Measurements from ENCODE around the gene APC.

APC gene

GRCh38 chr5:112743631-112744030, 5.9 kb downstream of the APC start:
- no peak overlapping the region for H3K9ac ChIP-seq (ENCODE audit: low read length)
- DNase-seq (ENCODE audit: low read depth), result no peak
- no peaks in the 10 kb centered on the region for H3K36me3 ChIP-seq (ENCODE audit: control insufficient read depth, insufficient read depth, low read length, severe bottlenecking)
- no peaks in the 10 kb centered on the region for H3K27me3 ChIP-seq (replicated peaks; ENCODE audit: control insufficient read depth, insufficient read depth, low read length)
- H3K9me3 ChIP-seq (ENCODE audit: control insufficient read depth, low read length), result no peaks in the 10 kb centered on the region
- H3K4me3 ChIP-seq (ENCODE audit: low read length), result no peak overlapping the region
- peaks cover 7% of the 10 kb centered on the region for H3K4me1 ChIP-seq (ENCODE audit: control insufficient read depth, insufficient read depth, low read length)

DNA sequence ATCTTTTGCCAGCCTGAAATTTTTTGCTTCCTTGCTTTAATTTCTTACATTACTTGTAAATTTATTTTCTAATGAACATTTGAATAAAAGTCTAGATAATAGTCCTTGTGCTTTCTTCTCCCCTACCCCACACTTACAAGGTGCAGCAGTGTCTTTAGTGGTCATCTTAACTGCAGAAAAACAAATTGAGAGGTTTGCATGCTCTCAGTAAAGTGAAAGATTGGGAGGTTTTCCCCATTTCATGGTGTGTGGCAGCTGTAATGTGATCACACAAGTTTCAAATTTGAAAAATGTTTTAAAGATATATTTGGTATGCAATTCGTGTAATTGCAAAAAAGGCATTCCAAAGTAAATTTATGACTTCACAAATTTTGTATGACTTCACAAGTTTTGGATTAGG, 14.7 kb downstream of the APC start:
- H3K27me3 ChIP-seq (replicated peaks; ENCODE audit: control insufficient read depth, insufficient read depth, low read length), result no peaks in the 10 kb centered on the region
- H3K9ac ChIP-seq (ENCODE audit: low read length), result no peak overlapping the region
- DNase-seq (ENCODE audit: low read depth), result peak; percentile 17
- peaks cover 3% of the 10 kb centered on the region for H3K36me3 ChIP-seq (ENCODE audit: control insufficient read depth, insufficient read depth, low read length, severe bottlenecking)
- H3K4me1 ChIP-seq (ENCODE audit: control insufficient read depth, insufficient read depth, low read length), result peaks cover 2% of the 10 kb centered on the region
- no peaks in the 10 kb centered on the region for H3K9me3 ChIP-seq (ENCODE audit: control insufficient read depth, low read length)
- H3K4me3 ChIP-seq (ENCODE audit: low read length), result no peak overlapping the region

GRCh38 chr5:112755703-112756102, 18.0 kb downstream of the APC start:
- Histone ChIP-seq H3K9me3 (ENCODE audit: control insufficient read depth, low read length) (no peaks in the 10 kb centered on the region), H3K27me3 (replicated peaks; ENCODE audit: control insufficient read depth, insufficient read depth, low read length) (no peaks in the 10 kb centered on the region), H3K4me1 (ENCODE audit: control insufficient read depth, insufficient read depth, low read length) (peaks cover 4% of the 10 kb centered on the region), H3K9ac (ENCODE audit: low read length) (no peak overlapping the region), H3K36me3 (ENCODE audit: control insufficient read depth, insufficient read depth, low read length, severe bottlenecking) (peaks cover 12% of the 10 kb centered on the region), H3K4me3 (ENCODE audit: low read length) (no peak overlapping the region)
- no peak for DNase-seq (ENCODE audit: low read depth)

DNA sequence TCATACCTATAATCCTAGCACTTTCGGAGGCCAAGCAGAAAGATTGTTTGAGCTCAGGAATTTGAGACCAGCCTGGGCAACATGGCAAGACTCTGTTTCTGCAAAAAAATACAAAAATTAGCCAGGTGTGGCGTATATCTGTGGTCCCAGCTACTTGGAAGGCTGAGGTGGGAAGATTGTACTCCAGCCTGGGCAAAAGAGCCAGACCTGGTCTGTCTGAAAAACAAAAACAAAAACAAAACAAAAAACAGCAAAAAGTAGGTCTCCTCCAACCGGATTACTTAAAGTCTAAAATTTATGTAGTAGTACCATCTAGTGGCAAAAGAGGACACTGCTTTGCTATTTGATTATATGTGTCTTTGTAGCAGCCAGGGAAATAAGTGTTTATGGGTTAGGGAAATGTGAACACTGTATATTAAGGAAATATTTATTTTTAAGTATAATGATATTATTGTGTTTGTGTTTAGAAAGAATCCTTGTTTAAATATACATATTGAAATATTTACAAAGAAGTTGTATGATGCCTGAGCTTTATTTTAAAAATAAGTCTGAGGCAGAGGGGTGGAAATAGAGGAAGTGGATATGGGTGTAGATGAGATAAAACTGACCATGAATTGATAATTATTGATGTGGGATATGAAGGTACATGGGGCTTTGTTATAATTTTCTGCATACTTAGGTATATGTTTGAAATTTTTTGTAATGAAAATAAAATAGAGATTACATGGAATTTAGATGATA, 20.0 kb downstream of the APC start:
- Histone ChIP-seq H3K27me3 (replicated peaks; ENCODE audit: control insufficient read depth, insufficient read depth, low read length) (no peaks in the 10 kb centered on the region), H3K4me1 (ENCODE audit: control insufficient read depth, insufficient read depth, low read length) (peaks cover 14% of the 10 kb centered on the region), H3K9me3 (ENCODE audit: control insufficient read depth, low read length) (no peaks in the 10 kb centered on the region), H3K9ac (ENCODE audit: low read length) (peak overlapping the region; percentile 61), H3K36me3 (ENCODE audit: control insufficient read depth, insufficient read depth, low read length, severe bottlenecking) (peaks cover 12% of the 10 kb centered on the region), H3K4me3 (ENCODE audit: low read length) (peak overlapping the region; percentile 52)
- peak; percentile 90 for DNase-seq (ENCODE audit: low read depth)

- DNase-seq (ENCODE audit: low read depth), result no peak
- H3K4me3 ChIP-seq (ENCODE audit: low read length), result no peak overlapping the region
- H3K36me3 ChIP-seq (ENCODE audit: control insufficient read depth, insufficient read depth, low read length, severe bottlenecking), result peaks cover 12% of the 10 kb centered on the region
- H3K27me3 ChIP-seq (replicated peaks; ENCODE audit: control insufficient read depth, insufficient read depth, low read length), result no peaks in the 10 kb centered on the region
- H3K9ac ChIP-seq (ENCODE audit: low read length), result no peak overlapping the region
- H3K9me3 ChIP-seq (ENCODE audit: control insufficient read depth, low read length), result no peaks in the 10 kb centered on the region
- peaks cover 16% of the 10 kb centered on the region for H3K4me1 ChIP-seq (ENCODE audit: control insufficient read depth, insufficient read depth, low read length)
These were observed 21.0 kb downstream of the APC start for GRCh38 chr5:112758676-112759075.

- peaks cover 15% of the 10 kb centered on the region for H3K4me1 ChIP-seq (ENCODE audit: control insufficient read depth, insufficient read depth, low read length)
- DNase-seq (ENCODE audit: low read depth), result peak; percentile 57
- no peak overlapping the region for H3K4me3 ChIP-seq (ENCODE audit: low read length)
- no peak overlapping the region for H3K9ac ChIP-seq (ENCODE audit: low read length)
- peaks cover 14% of the 10 kb centered on the region for H3K36me3 ChIP-seq (ENCODE audit: control insufficient read depth, insufficient read depth, low read length, severe bottlenecking)
- no peaks in the 10 kb centered on the region for H3K9me3 ChIP-seq (ENCODE audit: control insufficient read depth, low read length)
- no peaks in the 10 kb centered on the region for H3K27me3 ChIP-seq (replicated peaks; ENCODE audit: control insufficient read depth, insufficient read depth, low read length)
These were observed 24.6 kb downstream of the APC start for GRCh38 chr5:112762113-112762810.

GRCh38 chr5:112763165-112763564, 25.5 kb downstream of the APC start:
- H3K36me3 ChIP-seq (ENCODE audit: control insufficient read depth, insufficient read depth, low read length, severe bottlenecking), result peaks cover 23% of the 10 kb centered on the region
- H3K4me3 ChIP-seq (ENCODE audit: low read length), result no peak overlapping the region
- H3K27me3 ChIP-seq (replicated peaks; ENCODE audit: control insufficient read depth, insufficient read depth, low read length), result no peaks in the 10 kb centered on the region
- no peak overlapping the region for H3K9ac ChIP-seq (ENCODE audit: low read length)
- peaks cover 13% of the 10 kb centered on the region for H3K4me1 ChIP-seq (ENCODE audit: control insufficient read depth, insufficient read depth, low read length)
- no peaks in the 10 kb centered on the region for H3K9me3 ChIP-seq (ENCODE audit: control insufficient read depth, low read length)
- no peak for DNase-seq (ENCODE audit: low read depth)

DNA sequence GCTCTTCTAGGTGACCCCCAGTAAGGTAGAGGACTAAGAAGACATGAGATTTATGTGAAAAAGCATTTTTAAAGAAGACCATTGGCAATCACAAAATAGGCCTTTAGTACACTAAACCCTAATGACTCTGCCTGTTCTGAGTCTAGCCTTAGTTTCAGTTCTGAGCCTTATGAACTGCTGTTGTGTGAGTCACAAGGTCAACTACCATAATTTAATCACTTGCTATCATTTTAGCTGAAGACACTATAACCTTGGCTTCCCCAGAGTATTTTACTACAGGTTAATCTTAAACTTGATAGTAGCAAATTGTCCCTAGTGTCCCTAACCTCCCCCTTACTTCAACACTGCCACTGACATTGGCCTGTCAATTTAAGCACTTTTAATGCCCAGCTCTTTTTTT, 34.4 kb downstream of the APC start:
- peaks cover 18% of the 10 kb centered on the region for H3K4me1 ChIP-seq (ENCODE audit: control insufficient read depth, insufficient read depth, low read length)
- no peaks in the 10 kb centered on the region for H3K27me3 ChIP-seq (replicated peaks; ENCODE audit: control insufficient read depth, insufficient read depth, low read length)
- H3K9me3 ChIP-seq (ENCODE audit: control insufficient read depth, low read length), result no peaks in the 10 kb centered on the region
- no peak overlapping the region for H3K9ac ChIP-seq (ENCODE audit: low read length)
- H3K4me3 ChIP-seq (ENCODE audit: low read length), result no peak overlapping the region
- DNase-seq (ENCODE audit: low read depth), result no peak
- H3K36me3 ChIP-seq (ENCODE audit: control insufficient read depth, insufficient read depth, low read length, severe bottlenecking), result peaks cover 38% of the 10 kb centered on the region

DNA sequence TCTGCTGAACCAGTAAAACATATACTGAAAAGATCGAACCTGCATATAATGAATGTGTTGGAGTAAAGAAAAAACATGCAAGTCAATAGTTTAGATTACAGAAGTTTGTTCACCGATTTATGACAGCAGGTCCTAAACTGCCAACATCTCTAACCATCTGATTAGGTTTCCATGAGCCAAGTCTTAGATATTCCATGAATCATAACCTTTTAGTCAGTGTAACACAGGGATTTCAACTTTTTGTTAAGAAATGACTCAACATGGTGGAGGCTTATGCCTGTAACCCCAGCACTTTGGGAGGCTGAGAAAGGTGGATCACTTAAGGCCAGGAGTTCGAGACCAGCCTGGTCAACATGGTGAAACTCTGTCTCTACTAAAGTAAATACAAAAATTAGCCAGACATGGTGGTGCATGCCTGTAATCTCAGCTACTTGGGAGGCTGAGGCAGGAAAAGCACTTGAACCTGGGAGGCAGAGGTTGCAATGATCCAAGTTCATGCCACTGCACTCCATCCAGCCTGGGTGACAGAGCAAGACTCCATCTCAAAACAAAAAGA, 38.7 kb downstream of the APC start:
- peak; percentile 74 for DNase-seq (ENCODE audit: low read depth)
- no peak overlapping the region for H3K4me3 ChIP-seq (ENCODE audit: low read length)
- peaks cover 17% of the 10 kb centered on the region for H3K36me3 ChIP-seq (ENCODE audit: control insufficient read depth, insufficient read depth, low read length, severe bottlenecking)
- peaks cover 31% of the 10 kb centered on the region for H3K4me1 ChIP-seq (ENCODE audit: control insufficient read depth, insufficient read depth, low read length)
- no peaks in the 10 kb centered on the region for H3K27me3 ChIP-seq (replicated peaks; ENCODE audit: control insufficient read depth, insufficient read depth, low read length)
- no peak overlapping the region for H3K9ac ChIP-seq (ENCODE audit: low read length)
- H3K9me3 ChIP-seq (ENCODE audit: control insufficient read depth, low read length), result no peaks in the 10 kb centered on the region

DNA sequence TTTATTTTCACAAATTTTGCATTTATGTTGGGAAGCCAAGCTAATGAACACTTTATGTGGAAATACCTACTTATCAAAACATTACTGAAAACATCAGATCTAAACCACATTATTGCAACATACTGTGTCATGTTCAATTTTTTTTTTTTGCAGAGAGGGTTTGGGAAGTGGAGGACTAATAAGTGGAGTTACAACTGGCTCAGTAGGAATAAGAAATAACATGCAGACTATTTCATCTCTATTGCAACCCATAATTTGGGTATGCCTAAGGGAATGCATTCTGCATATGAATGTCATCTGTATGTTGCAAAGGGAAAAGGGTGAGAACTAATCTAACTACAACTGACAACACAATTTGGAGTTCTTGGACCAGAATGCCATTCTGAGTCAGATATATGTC, 41.8 kb downstream of the APC start:
- peaks cover 27% of the 10 kb centered on the region for H3K4me1 ChIP-seq (ENCODE audit: control insufficient read depth, insufficient read depth, low read length)
- peak; percentile 91 for DNase-seq (ENCODE audit: low read depth)
- no peaks in the 10 kb centered on the region for H3K9me3 ChIP-seq (ENCODE audit: control insufficient read depth, low read length)
- no peak overlapping the region for H3K9ac ChIP-seq (ENCODE audit: low read length)
- H3K36me3 ChIP-seq (ENCODE audit: control insufficient read depth, insufficient read depth, low read length, severe bottlenecking), result peaks cover 21% of the 10 kb centered on the region
- no peaks in the 10 kb centered on the region for H3K27me3 ChIP-seq (replicated peaks; ENCODE audit: control insufficient read depth, insufficient read depth, low read length)
- no peak overlapping the region for H3K4me3 ChIP-seq (ENCODE audit: low read length)

DNA sequence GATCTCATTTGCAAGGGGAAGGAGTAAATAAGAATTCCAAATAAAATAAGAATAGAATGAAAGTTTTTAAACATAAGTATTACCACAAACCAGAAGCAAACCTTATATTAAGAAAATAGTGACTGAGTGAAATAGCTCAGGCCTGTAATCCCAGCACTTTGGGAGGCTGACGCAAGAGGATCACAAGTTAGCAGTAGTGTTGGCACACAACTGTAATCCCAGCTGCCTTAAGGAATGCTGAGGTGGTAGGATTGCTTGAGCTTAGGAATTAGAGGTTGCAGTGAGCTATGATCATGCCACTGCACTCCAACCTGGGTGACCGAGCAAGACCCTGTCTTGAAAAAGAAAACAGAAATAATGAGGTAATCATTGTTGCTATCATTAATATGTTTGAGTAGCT, 47.0 kb downstream of the APC start:
- Histone ChIP-seq H3K9ac (ENCODE audit: low read length) (no peak overlapping the region), H3K4me3 (ENCODE audit: low read length) (no peak overlapping the region), H3K4me1 (ENCODE audit: control insufficient read depth, insufficient read depth, low read length) (peaks cover 14% of the 10 kb centered on the region), H3K36me3 (ENCODE audit: control insufficient read depth, insufficient read depth, low read length, severe bottlenecking) (peaks cover 30% of the 10 kb centered on the region), H3K9me3 (ENCODE audit: control insufficient read depth, low read length) (no peaks in the 10 kb centered on the region), H3K27me3 (replicated peaks; ENCODE audit: control insufficient read depth, insufficient read depth, low read length) (no peaks in the 10 kb centered on the region)
- DNase-seq (ENCODE audit: low read depth), result peak; percentile 19

Data from adipocyte (in vitro differentiated cells).